Kidney (tissue), 14 donors: ENCODE results near the gene REEP3. TPM values are rescaled to one million over a fixed set of nuclear protein-coding genes. Genes with fewer than 3 reads are reported as not detected.
A peak's percentile ranks its signal among the peaks of the same experiment; 100 is the strongest.

Source experiments
- DNase-seq, 5 donors: peaks; one replicate each; pipeline ENCODE4 v3.0.0-alpha.2; 2013 to 2020
- FAIRE-seq: peaks from 2 replicates; lab custom pipeline; 2012; peaks lifted over from hg19 to GRCh38; lab: Jason Lieb, UNC
- H3K27ac ChIP-seq, 2 donors: one replicate each; pipeline ENCODE4 v1.7.0; 2013; ENCODE audit warnings: low read depth in 2 of 2, low read length in 2 of 2, inconsistent platforms in 1 of 2
- H3K27me3 ChIP-seq: one replicate; pipeline ENCODE4 v1.7.1; 2013; ENCODE audit warnings: low read length, inconsistent platforms; ENCODE audit not compliant: control insufficient read depth, insufficient read depth
- H3K36me3 ChIP-seq, 3 donors: one replicate each; pipeline versions ENCODE4 v1.7.0 to v1.7.1; 2013; ENCODE audit warnings: low read length in 3 of 3, control low read depth in 1 of 3, inconsistent platforms in 1 of 3; ENCODE audit not compliant: insufficient read depth in 3 of 3, control insufficient read depth in 2 of 3
- H3K4me1 ChIP-seq, 3 donors: one replicate each; pipeline versions ENCODE4 v1.7.0 to v1.7.1; 2013; ENCODE audit warnings: low read length in 3 of 3, inconsistent platforms in 1 of 3, low read depth in 1 of 3; ENCODE audit not compliant: control insufficient read depth in 2 of 3, insufficient read depth in 2 of 3
- H3K4me3 ChIP-seq, 3 donors: one replicate each; pipeline versions ENCODE4 v1.7.0 to v1.8.1; 2013; ENCODE audit warnings: low read length in 3 of 3, control low read depth in 1 of 3, inconsistent platforms in 1 of 3
- H3K9ac ChIP-seq, 3 donors: one replicate each; pipeline versions ENCODE4 v1.7.0 to v1.7.1; 2013; ENCODE audit warnings: low read length in 3 of 3, control low read depth in 1 of 3, inconsistent platforms in 1 of 3
- H3K9me3 ChIP-seq, 3 donors: one replicate each; pipeline versions ENCODE4 v1.7.0 to v1.7.1; 2013; ENCODE audit warnings: low read length in 3 of 3, control low read depth in 1 of 3, inconsistent platforms in 1 of 3; ENCODE audit not compliant: control insufficient read depth in 2 of 3, insufficient read depth in 1 of 3
- CTCF ChIP-seq: IDR thresholded peaks from 3 replicates; pipeline ENCODE4 v1.5.1; 2012; ENCODE audit warnings: mild to moderate bottlenecking, moderate library complexity, borderline replicate concordance; ENCODE audit not compliant: insufficient read depth; ENCODE audit errors: extremely low read depth
- intact Hi-C: fragments of 100-400 bp; cut with DNase I; formaldehyde crosslinking; loops from one replicate; pipeline ENCODE4 v1.11.1; 2022
- polyA plus RNA-seq: library from polyadenylated mRNA; stranded (reverse); fragments of 350-450 nt; fragmentation: Illumina TruSeq; extraction: RNeasy Lipid Tissue Mini Kit (QIAGEN cat#74804); gene quantifications from one replicate; pipeline ENCODE4 v1.2.3, GENCODE V29; 2014; ENCODE audit warnings: low read depth, low replicate concordance; ENCODE audit not compliant: insufficient read depth
- total RNA-seq: library from RNA; stranded (reverse); fragmentation: NEBNext Ultra II Directional; extraction: Animal tissue kit (Norgen Biotek cat#: 25700); gene quantifications from one replicate; pipeline ENCODE4 v1.2.1, GENCODE V29; 2021
- donor health status: control.
- donor health status: control.
- donor health status: control.
- donor health status: control.
- donor health status: control.
- donor health status: DM: yes; HTN: yes; CAD: no.
- donor health status: Normal renal cell carcinoma (clear cell type).

REEP3 gene
- total and polyA plus RNA-seq, 2 donors from 2014 or later, result 12.7 to 34.6 TPM

GRCh38 chr10:63644418-63645142, 123.4 kb downstream of the REEP3 start:
- FAIRE-seq, result peak; percentile 35
- no peaks in the 10 kb centered on the region for H3K9me3 ChIP-seq
- H3K27me3 ChIP-seq, result no peaks in the 10 kb centered on the region
- H3K4me3 ChIP-seq, result no peak overlapping the region
- H3K27ac ChIP-seq, result peak overlapping the region; percentile 52 to 90
- no peak overlapping the region for H3K9ac ChIP-seq
- intact Hi-C loops, result no loop called here
- no peaks in the 10 kb centered on the region for H3K36me3 ChIP-seq
- peaks cover 0 to 2% (median 0%) of the 10 kb centered on the region in 3 donors for H3K4me1 ChIP-seq
- TF ChIP-seq CTCF, result no peak
- DNase-seq, result peak in 1 of 5 donors; percentile 31

- Histone ChIP-seq H3K27me3 (no peaks in the 10 kb centered on the region), H3K9ac (no peak overlapping the region), H3K9me3 (no peaks in the 10 kb centered on the region), H3K36me3 (no peaks in the 10 kb centered on the region), H3K27ac (peak overlapping the region; percentile 52 to 90), H3K4me3 (no peak overlapping the region), H3K4me1 (peaks cover 0 to 2% (median 0%) of the 10 kb centered on the region in 3 donors)
- FAIRE-seq (no peak), DNase-seq (no peak)
- intact Hi-C loops, result no loop called here
- no peak for TF ChIP-seq CTCF
These were observed 124.0 kb downstream of the REEP3 start for GRCh38 chr10:63645195-63645594.

GRCh38 chr10:63646491-63646890, 125.3 kb downstream of the REEP3 start:
- Histone ChIP-seq H3K9ac (no peak overlapping the region), H3K4me1 (peaks cover 0 to 2% (median 0%) of the 10 kb centered on the region in 3 donors), H3K9me3 (no peaks in the 10 kb centered on the region), H3K4me3 (no peak overlapping the region), H3K27ac (no peak overlapping the region), H3K36me3 (no peaks in the 10 kb centered on the region), H3K27me3 (no peaks in the 10 kb centered on the region)
- intact Hi-C loops, result no loop called here
- no peak for FAIRE-seq
- no peak for TF ChIP-seq CTCF
- DNase-seq, result no peak

GRCh38 chr10:63651864-63652263, 130.7 kb downstream of the REEP3 start:
- intact Hi-C loops, result no loop called here
- H3K36me3 ChIP-seq, result no peaks in the 10 kb centered on the region
- no peak for DNase-seq
- H3K4me1 ChIP-seq, result no peaks in the 10 kb centered on the region
- no peak overlapping the region for H3K27ac ChIP-seq
- no peak overlapping the region for H3K4me3 ChIP-seq
- TF ChIP-seq CTCF, result no peak
- no peak for FAIRE-seq
- no peaks in the 10 kb centered on the region for H3K27me3 ChIP-seq
- H3K9ac ChIP-seq, result no peak overlapping the region
- no peaks in the 10 kb centered on the region for H3K9me3 ChIP-seq
